Lower lobe of right lung (tissue), 2 donors: ENCODE results near the gene RCE1. TPM values are rescaled to one million over a fixed set of nuclear protein-coding genes. Genes with fewer than 3 reads are reported as not detected.

Experiments
- ATAC-seq, 2 donors: fragments of 200-7000 bp; cut with Tn5 transposase; one replicate each; pipeline ENCODE4 v1.9.1; 2020 to 2022; ENCODE audit warnings: mild to moderate bottlenecking in 2 of 2, moderate library complexity in 2 of 2
- DNase-seq: peaks from one replicate; pipeline ENCODE4 v3.0.0-alpha.2; 2020
- H3K27ac ChIP-seq: fragments of 200-600 bp; one replicate; pipeline ENCODE4 v1.8.0; 2022
- H3K27me3 ChIP-seq: fragments of 200-600 bp; one replicate; pipeline ENCODE4 v1.8.0; 2022; ENCODE audit warnings: low read depth
- H3K36me3 ChIP-seq: fragments of 200-600 bp; one replicate; pipeline ENCODE4 v1.8.0; 2022; ENCODE audit warnings: mild to moderate bottlenecking
- H3K4me1 ChIP-seq: fragments of 200-600 bp; one replicate; pipeline ENCODE4 v1.8.0; 2022
- H3K4me3 ChIP-seq: fragments of 200-600 bp; one replicate; pipeline ENCODE4 v1.8.0; 2022; ENCODE audit warnings: mild to moderate bottlenecking
- H3K9me3 ChIP-seq: fragments of 200-600 bp; one replicate; pipeline ENCODE4 v1.8.0; 2022
- intact Hi-C: fragments of 100-400 bp; cut with DNase I; formaldehyde crosslinking; loops from one replicate; pipeline ENCODE4 v1.11.0; 2022
- total RNA-seq: library from RNA; stranded (reverse); fragmentation: NEBNext Ultra II Directional; extraction: Animal tissue kit (Norgen Biotek cat#: 25700); gene quantifications from one replicate; pipeline ENCODE4 v1.2.1, GENCODE V29; 2021
- TF ChIP-seq, protein P1 (sequence below): fragments of 200-600 bp; IDR thresholded peaks from one replicate; pipeline ENCODE4 v1.8.0; 2022; ENCODE audit warnings: antibody characterized with exemption, mild to moderate bottlenecking
- donor health status: DM: no; HTN: yes; CAD: no; lungs with severe emphysema.

The RCE1 gene
- total RNA-seq, 1 donor from 2014 or later = 18.9 TPM

- Histone ChIP-seq H3K9me3 (no peaks in the 10 kb centered on the region), H3K27ac (no peak overlapping the region), H3K4me3 (peak overlapping the region; percentile 98), H3K36me3 (peaks cover 48% of the 10 kb centered on the region), H3K4me1 (peaks cover 38% of the 10 kb centered on the region), H3K27me3 (no peaks in the 10 kb centered on the region)
- TF ChIP-seq, protein P1, sequence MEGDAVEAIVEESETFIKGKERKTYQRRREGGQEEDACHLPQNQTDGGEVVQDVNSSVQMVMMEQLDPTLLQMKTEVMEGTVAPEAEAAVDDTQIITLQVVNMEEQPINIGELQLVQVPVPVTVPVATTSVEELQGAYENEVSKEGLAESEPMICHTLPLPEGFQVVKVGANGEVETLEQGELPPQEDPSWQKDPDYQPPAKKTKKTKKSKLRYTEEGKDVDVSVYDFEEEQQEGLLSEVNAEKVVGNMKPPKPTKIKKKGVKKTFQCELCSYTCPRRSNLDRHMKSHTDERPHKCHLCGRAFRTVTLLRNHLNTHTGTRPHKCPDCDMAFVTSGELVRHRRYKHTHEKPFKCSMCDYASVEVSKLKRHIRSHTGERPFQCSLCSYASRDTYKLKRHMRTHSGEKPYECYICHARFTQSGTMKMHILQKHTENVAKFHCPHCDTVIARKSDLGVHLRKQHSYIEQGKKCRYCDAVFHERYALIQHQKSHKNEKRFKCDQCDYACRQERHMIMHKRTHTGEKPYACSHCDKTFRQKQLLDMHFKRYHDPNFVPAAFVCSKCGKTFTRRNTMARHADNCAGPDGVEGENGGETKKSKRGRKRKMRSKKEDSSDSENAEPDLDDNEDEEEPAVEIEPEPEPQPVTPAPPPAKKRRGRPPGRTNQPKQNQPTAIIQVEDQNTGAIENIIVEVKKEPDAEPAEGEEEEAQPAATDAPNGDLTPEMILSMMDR = no peak
- no peak for ATAC-seq
- no peak for DNase-seq
- intact Hi-C loops = no loop called here
These were observed 1.4 kb upstream of the RCE1 start for GRCh38 chr11:66841861-66842260.

GRCh38 chr11:66842501-66842895 lies 743 bp upstream of the RCE1 start:
- DNase-seq = peak; percentile 42
- Histone ChIP-seq H3K27me3 (no peaks in the 10 kb centered on the region), H3K4me3 (peak overlapping the region; percentile 98), H3K27ac (peak overlapping the region; percentile 100), H3K4me1 (peaks cover 38% of the 10 kb centered on the region), H3K9me3 (no peaks in the 10 kb centered on the region), H3K36me3 (peaks cover 52% of the 10 kb centered on the region)
- peak; percentile 5 to 23 for ATAC-seq
- intact Hi-C loops = no loop called here
- TF ChIP-seq, protein P1 = no peak

DNA sequence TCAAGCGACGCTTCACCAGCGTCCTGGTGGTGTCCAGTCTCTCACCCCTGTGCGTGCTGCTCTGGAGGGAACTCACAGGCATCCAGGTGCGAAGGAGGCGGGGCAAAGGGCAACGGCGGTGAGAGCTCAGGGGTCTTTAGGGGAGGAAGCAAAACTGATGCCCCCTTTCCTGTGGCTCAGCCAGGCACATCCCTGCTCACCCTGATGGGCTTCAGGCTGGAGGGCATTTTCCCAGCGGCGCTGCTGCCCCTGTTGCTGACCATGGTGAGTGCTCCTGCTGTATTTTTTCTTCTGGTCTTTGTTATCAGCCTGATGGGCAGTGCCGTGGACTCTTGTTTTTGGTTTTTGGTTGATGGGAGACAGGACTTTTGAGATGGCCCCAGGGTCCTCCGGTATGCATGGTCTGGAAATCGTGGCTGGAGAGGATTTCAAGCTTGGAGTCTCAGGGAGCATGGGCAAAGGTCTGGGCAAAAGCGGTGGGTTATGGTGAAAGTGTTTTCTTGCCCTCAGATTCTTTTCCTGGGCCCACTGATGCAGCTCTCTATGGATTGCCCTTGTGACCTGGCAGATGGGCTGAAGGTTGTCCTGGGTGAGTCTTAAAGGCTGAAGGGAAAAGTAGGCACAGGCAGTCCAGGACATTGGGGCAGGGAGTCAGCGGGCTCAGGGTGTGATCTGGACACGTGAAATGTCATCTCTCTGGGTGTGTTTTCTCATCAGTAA lies 695 bp downstream of the RCE1 start:
- Histone ChIP-seq H3K9me3 (no peaks in the 10 kb centered on the region), H3K36me3 (peaks cover 53% of the 10 kb centered on the region), H3K27ac (peak overlapping the region; percentile 100), H3K27me3 (no peaks in the 10 kb centered on the region), H3K4me1 (peaks cover 38% of the 10 kb centered on the region), H3K4me3 (peak overlapping the region; percentile 98)
- TF ChIP-seq, protein P1 = no peak
- ATAC-seq = no peak
- DNase-seq = no peak
- intact Hi-C loops = no loop called here

DNA sequence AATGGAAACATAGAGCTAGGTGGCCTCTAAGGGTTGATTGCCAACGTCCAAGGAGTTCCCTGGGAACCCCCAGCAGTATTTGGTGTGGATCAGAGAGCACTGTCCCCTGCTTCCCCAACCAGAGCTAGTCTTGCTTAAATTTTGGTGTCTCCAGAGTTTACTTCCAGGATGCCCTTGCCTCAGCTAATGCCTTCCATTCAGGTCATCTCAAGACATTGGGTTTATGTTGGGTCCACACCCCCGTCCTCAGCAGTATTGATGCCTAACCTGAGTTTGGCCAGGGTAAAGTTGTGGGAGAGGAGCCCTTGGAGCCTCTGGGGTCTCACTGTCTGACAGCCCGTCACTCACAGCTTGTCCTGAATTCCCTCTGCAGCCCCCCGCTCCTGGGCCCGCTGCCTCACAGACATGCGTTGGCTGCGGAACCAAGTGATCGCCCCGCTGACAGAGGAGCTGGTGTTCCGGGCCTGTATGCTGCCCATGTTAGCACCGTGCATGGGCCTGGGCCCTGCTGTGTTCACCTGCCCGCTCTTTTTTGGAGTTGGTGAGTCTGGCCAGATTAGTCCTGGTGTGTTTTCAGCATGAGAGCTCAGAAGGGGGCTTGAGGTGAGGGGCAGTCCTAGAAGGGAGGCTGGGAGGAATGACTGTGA lies 1.4 kb downstream of the RCE1 start:
- Histone ChIP-seq H3K4me3 (peak overlapping the region; percentile 98), H3K9me3 (no peaks in the 10 kb centered on the region), H3K27ac (no peak overlapping the region), H3K4me1 (peaks cover 38% of the 10 kb centered on the region), H3K36me3 (peaks cover 51% of the 10 kb centered on the region), H3K27me3 (no peaks in the 10 kb centered on the region)
- TF ChIP-seq, protein P1 = no peak
- intact Hi-C loops = no loop called here
- peak; percentile 47 for DNase-seq
- no peak for ATAC-seq

DNA sequence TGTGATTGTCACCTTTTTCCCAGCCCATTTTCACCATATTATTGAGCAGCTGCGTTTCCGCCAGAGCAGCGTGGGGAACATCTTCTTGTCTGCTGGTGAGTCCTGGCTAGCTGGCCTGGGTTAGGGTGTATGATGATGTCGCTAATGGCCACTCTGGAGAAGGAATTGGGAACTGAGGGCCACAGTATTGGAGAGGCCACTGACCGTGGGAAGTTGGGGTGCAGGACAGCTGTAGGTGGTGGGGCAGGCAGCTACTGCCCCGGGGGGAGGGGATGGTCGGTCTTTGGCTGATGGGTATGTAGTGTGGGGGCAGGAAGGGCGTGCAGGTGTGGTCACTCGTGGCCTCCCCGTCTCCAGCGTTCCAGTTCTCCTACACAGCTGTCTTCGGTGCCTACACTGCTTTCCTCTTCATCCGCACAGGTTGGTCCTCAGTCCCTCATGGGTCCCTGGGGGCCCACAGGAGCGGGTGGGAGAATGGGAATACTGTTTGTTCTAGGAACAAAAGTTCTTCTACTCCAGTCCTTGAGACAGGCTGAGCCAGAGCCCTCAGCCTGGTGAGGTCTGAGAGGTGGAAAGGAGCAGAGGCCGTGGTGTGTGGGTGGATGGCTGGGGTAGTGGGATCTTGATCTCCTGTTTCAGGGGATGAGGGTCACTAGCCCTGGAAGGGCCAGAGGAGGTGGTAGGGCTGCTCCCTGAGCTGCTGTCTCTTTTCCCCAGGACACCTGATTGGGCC lies 2.1 kb downstream of the RCE1 start:
- DNase-seq (no peak), ATAC-seq (no peak)
- peaks cover 44% of the 10 kb centered on the region for H3K36me3 ChIP-seq
- peaks cover 34% of the 10 kb centered on the region for H3K4me1 ChIP-seq
- no peak overlapping the region for H3K27ac ChIP-seq
- no peaks in the 10 kb centered on the region for H3K27me3 ChIP-seq
- TF ChIP-seq, protein P1 = no peak
- no peaks in the 10 kb centered on the region for H3K9me3 ChIP-seq
- intact Hi-C loops = no loop called here
- no peak overlapping the region for H3K4me3 ChIP-seq
